Panc1 (cell line): ENCODE data around the gene SNX27. TPM values are rescaled to one million over a fixed set of nuclear protein-coding genes. Genes with fewer than 3 reads are reported as not detected.

ENCODE experiments used
- ATAC-seq: fragments of 200-7000 bp; cut with Tn5 transposase; 2 replicates; pipeline ENCODE4 v1.9.1; 2020; ENCODE audit warnings: mild to moderate bottlenecking, moderate library complexity
- BruUV-seq: library from RNA; stranded (reverse); fragments of 400-500 nt; replicated peaks from 2 replicates; lab custom pipeline; 2021; lab: Mats Ljungman, UMichigan
- CTCF ChIA-PET: fragments of 300-600 bp; sonication (Branson Sonifier 250); formaldehyde crosslinking; loops from one replicate; lab custom pipeline; 2022; ENCODE audit warnings: antibody characterized with exemption; lab: Charles Lee
- POLR2A ChIA-PET: fragments of 300-600 bp; sonication (Branson Sonifier 250); formaldehyde crosslinking; loops from one replicate; lab custom pipeline; 2022; ENCODE audit warnings: antibody characterized with exemption; lab: Charles Lee
- DNase-seq: peaks from one replicate; pipeline ENCODE4 v3.0.0-alpha.2; 2010; ENCODE audit warnings: low read depth, low spot score
- H3K27ac ChIP-seq: 2 replicates; pipeline ENCODE4 v1.5.1; 2011; ENCODE audit warnings: mild to moderate bottlenecking, low read length, inconsistent platforms
- H3K27me3 ChIP-seq: fragments of 200-500 bp; sonication (Bioruptor generic); 2 replicates; pipeline ENCODE4 v1.6.0; 2014; ENCODE audit warnings: low read length, inconsistent platforms; ENCODE audit not compliant: control insufficient read depth, insufficient read depth
- H3K36me3 ChIP-seq: fragments of 200-500 bp; sonication (Bioruptor generic); 2 replicates; pipeline ENCODE4 v1.5.1; 2014; ENCODE audit warnings: inconsistent platforms, mild to moderate bottlenecking, low read length, moderate library complexity; ENCODE audit not compliant: control insufficient read depth, insufficient read depth
- H3K4me1 ChIP-seq: 2 replicates; pipeline ENCODE4 v1.5.1; 2011; ENCODE audit warnings: inconsistent platforms, mild to moderate bottlenecking, low read length, moderate library complexity; ENCODE audit not compliant: control insufficient read depth, insufficient read depth
- H3K4me3 ChIP-seq, 2 experiments: 2 replicates each; pipeline ENCODE4 v1.5.1; 2011 to 2012; ENCODE audit warnings: low read depth in 2 of 2, low read length in 2 of 2, mild to moderate bottlenecking in 2 of 2, inconsistent platforms in 1 of 2, moderate library complexity in 1 of 2
- H3K9me3 ChIP-seq: fragments of 200-500 bp; sonication (Bioruptor generic); 2 replicates; pipeline ENCODE4 v1.5.1; 2014; ENCODE audit warnings: low read depth, mild to moderate bottlenecking, inconsistent platforms, low read length, moderate library complexity; ENCODE audit not compliant: control insufficient read depth, insufficient read depth
- CTCF ChIP-seq: fragments of 450-650 bp; IDR thresholded peaks from 2 replicates; pipeline ENCODE4 v1.5.1; 2017; ENCODE audit warnings: mild to moderate bottlenecking
- POLR2AphosphoS5 ChIP-seq: IDR thresholded peaks from 2 replicates; pipeline ENCODE4 v1.6.1; 2012; ENCODE audit warnings: mild to moderate bottlenecking, low read depth, low read length, moderate library complexity
- REST ChIP-seq, 2 experiments: IDR thresholded peaks; 2 replicates each; pipeline ENCODE4 v1.6.1; 2011 to 2012; ENCODE audit warnings: low read depth in 2 of 2, control low read depth in 1 of 2, low read length in 1 of 2, mild to moderate bottlenecking in 1 of 2, moderate library complexity in 1 of 2; ENCODE audit not compliant: insufficient read depth in 1 of 2
- SIN3A ChIP-seq: IDR thresholded peaks from 2 replicates; pipeline ENCODE4 v1.6.1; 2012; ENCODE audit warnings: low read depth, mild to moderate bottlenecking, low read length, moderate library complexity, borderline replicate concordance; ENCODE audit not compliant: insufficient read depth
- TCF7L2 ChIP-seq: IDR thresholded peaks from 2 replicates; pipeline ENCODE4 v1.6.1; 2011; ENCODE audit warnings: mild to moderate bottlenecking, low read depth, low read length, inconsistent platforms
- in situ Hi-C: cut with HindIII; loops from 2 replicates; pipeline ENCODE4 v1.10.0; 2016; ENCODE audit warnings: low sequenced_read_pairs, low pct_unique_long_range_greater_than_20kb
- intact Hi-C: fragments of 100-400 bp; cut with micrococcal nuclease; formaldehyde crosslinking; loops from one replicate; pipeline ENCODE4 v1.10.0; 2022; ENCODE audit not compliant: unreplicated experiment
- total RNA-seq: library from RNA; stranded (reverse); gene quantifications from one replicate; pipeline ENCODE4 v1.2.1, GENCODE V29; 2021; ENCODE audit not compliant: unreplicated experiment

The SNX27 gene
- total RNA-seq, 1 experiment from 2014 or later = 58.4 TPM

GRCh38 chr1:151713874-151714273 is 102.0 kb downstream of the SNX27 start:
- no peak for ATAC-seq
- no peaks in the 10 kb centered on the region; the same call in 1 of the 2 replicates for H3K4me1 ChIP-seq
- in situ Hi-C loops (no loop called here), intact Hi-C loops (no loop called here)
- H3K9me3 ChIP-seq = no peaks in the 10 kb centered on the region
- H3K4me3 ChIP-seq = no peak overlapping the region
- H3K27ac ChIP-seq = no peak overlapping the region
- no TSS peak for BruUV-seq
- H3K27me3 ChIP-seq = no peaks in the 10 kb centered on the region; the same call in 1 of the 2 replicates
- ChIA-PET POLR2A (no interaction called here), CTCF (no interaction called here)
- no peaks in the 10 kb centered on the region for H3K36me3 ChIP-seq
- no peak for TF ChIP-seq POLR2AphosphoS5
- no peak for TF ChIP-seq SIN3A
- no peak for TF ChIP-seq CTCF
- TF ChIP-seq TCF7L2 = no peak
- no peak for TF ChIP-seq REST (IDR thresholded peaks at IDR 0.05; ENCODE audit: insufficient read depth in 1 of 2, low read depth in 2 of 2, low read length in 1 of 2)
- no peak for DNase-seq

GRCh38 chr1:151714820-151715725 is 103.2 kb downstream of the SNX27 start:
- in situ Hi-C loops (no loop called here), intact Hi-C loops (no loop called here)
- TF ChIP-seq TCF7L2 (no peak), POLR2AphosphoS5 (no peak), REST (IDR thresholded peaks at IDR 0.05; ENCODE audit: insufficient read depth in 1 of 2, low read depth in 2 of 2, low read length in 1 of 2) (no peak), SIN3A (no peak), CTCF (no peak)
- Histone ChIP-seq H3K4me3 (no peak overlapping the region), H3K4me1 (no peaks in the 10 kb centered on the region; the same call in 1 of the 2 replicates), H3K36me3 (no peaks in the 10 kb centered on the region), H3K27me3 (no peaks in the 10 kb centered on the region; the same call in 1 of the 2 replicates), H3K9me3 (no peaks in the 10 kb centered on the region), H3K27ac (no peak overlapping the region)
- ChIA-PET POLR2A (no interaction called here), CTCF (interaction anchor here (0.5 kb wide), 1 partner anchor 159 kb away, joined by 8 read pairs; no protein-coding TSS in a partner anchor)
- no peak for ATAC-seq
- no TSS peak for BruUV-seq
- no peak for DNase-seq
